ENCODE data around the gene ZNF33B. TPM values are rescaled to one million over a fixed set of nuclear protein-coding genes. Genes with fewer than 3 reads are reported as not detected.

ZNF33B gene
- total and polyA plus RNA-seq, 7 donors = 12.1 to 21.9 (median 14.8) TPM

DNA sequence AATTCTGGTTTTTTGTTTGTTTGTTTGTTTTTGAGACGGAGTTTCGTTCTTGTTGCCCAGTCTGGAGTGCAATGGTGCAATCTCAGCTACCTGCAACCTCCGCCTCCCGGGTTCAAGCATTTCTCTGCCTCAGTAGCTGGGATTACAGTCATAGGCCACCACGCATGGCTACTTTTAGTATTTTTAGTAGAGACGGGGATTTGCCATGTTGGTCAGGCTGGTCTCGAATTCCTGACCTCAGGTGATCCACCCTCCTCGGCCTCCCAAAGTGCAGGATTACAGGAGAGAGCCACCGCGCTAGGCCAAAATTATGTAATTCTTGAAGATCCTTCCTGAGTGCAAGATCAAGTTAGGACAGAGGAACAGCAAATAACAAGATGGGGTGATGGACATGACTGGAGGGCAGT is 719 bp downstream of the ZNF33B start:
- TF ChIP-seq POLR2AphosphoS5 (IDR thresholded peaks at IDR 0.05) (no peak), CTCF (IDR thresholded peaks at IDR 0.05) (no peak), EP300 (IDR thresholded peaks at IDR 0.05) (no peak), POLR2A (IDR thresholded peaks at IDR 0.05) (no peak)
- H3K36me3 ChIP-seq = peaks cover 0 to 2% (median 0%) of the 10 kb centered on the region in 4 donors
- H3K27me3 ChIP-seq = no peaks in the 10 kb centered on the region
- no peak for DNase-seq
- H3K9me3 ChIP-seq = no peaks in the 10 kb centered on the region
- intact Hi-C loops (cut with DNase I) = loop anchor here (2.0 kb wide), 1 partner anchor 85 kb away; no protein-coding TSS in a partner anchor
- peak overlapping the region; percentile 62 to 82 (median 76) for H3K4me3 ChIP-seq
- H3K4me1 ChIP-seq = peaks cover 0 to 10% (median 3%) of the 10 kb centered on the region in 4 donors
- 6 to 28% methylated on average over 10 of the region's 10 CpGs for WGBS, 2 donors
- peak overlapping the region; percentile 89 to 92 (median 90) for H3K27ac ChIP-seq

DNA sequence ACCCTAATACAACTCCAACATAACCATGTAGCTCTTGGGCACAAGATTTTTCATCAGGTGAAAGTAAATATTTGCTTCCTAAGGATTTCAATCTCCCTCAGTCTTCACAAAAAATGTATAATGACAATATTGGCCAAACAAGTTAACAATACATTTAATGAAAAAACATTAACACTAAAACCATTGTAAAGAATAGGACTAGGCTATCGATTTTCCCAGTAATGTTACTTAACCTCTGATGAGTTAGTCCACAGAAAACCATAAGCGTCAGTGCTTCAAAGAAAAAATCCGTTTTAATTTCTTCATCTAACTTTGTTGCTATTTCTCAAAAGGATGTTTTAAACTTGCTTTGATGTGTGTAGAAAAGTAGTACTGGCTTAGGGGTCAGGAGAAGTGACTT is 1.2 kb downstream of the ZNF33B start:
- intact Hi-C loops (cut with DNase I) = no loop called here
- no peaks in the 10 kb centered on the region for H3K27me3 ChIP-seq
- peak overlapping the region; percentile 89 to 92 (median 90) for H3K27ac ChIP-seq
- peaks cover 0 to 10% (median 3%) of the 10 kb centered on the region in 4 donors for H3K4me1 ChIP-seq
- DNase-seq = no peak
- H3K4me3 ChIP-seq = peak overlapping the region in 1 of 4 donors; percentile 82
- no peaks in the 10 kb centered on the region for H3K9me3 ChIP-seq
- WGBS, 2 donors = 23 to 63% methylated on average over 3 of the region's 3 CpGs
- H3K36me3 ChIP-seq = peaks cover 0 to 3% (median 2%) of the 10 kb centered on the region in 4 donors
- TF ChIP-seq CTCF (IDR thresholded peaks at IDR 0.05) = no peak
- TF ChIP-seq POLR2A (IDR thresholded peaks at IDR 0.05) = no peak
- no peak for TF ChIP-seq POLR2AphosphoS5 (IDR thresholded peaks at IDR 0.05)
- TF ChIP-seq EP300 (IDR thresholded peaks at IDR 0.05) = no peak

DNA sequence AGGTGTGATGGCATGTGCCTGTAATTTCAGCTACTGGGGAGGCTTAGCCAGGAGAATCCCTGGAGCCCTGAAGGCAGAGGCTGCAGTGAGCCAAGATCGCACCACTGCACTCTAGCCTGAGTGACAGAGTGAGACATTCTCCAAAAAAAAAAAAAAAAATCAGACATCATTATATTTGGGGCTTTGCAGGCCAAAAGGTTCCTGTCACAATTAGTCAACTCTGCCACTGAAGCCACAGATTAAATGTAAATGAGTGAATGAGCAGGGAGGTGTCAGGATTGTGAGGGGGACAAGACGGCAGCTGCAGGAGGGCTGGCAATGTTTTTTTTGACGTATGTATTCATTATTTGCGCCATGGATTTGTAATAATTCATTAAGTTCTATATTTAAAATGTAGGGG is 3.3 kb downstream of the ZNF33B start:
- TF ChIP-seq EP300 (IDR thresholded peaks at IDR 0.05) (no peak), POLR2AphosphoS5 (IDR thresholded peaks at IDR 0.05) (no peak), CTCF (IDR thresholded peaks at IDR 0.05) (no peak), POLR2A (IDR thresholded peaks at IDR 0.05) (no peak)
- intact Hi-C loops (cut with DNase I) = no loop called here
- 94 to 98% methylated on average over 4 of the region's 4 CpGs for WGBS, 2 donors

GRCh38 chr10:42632564-42632963 is 5.8 kb downstream of the ZNF33B start:
- no peak overlapping the region for H3K4me3 ChIP-seq
- no peaks in the 10 kb centered on the region for H3K9me3 ChIP-seq
- intact Hi-C loops (cut with DNase I) = no loop called here
- H3K27ac ChIP-seq = no peak overlapping the region
- TF ChIP-seq POLR2A (IDR thresholded peaks at IDR 0.05) = no peak
- TF ChIP-seq POLR2AphosphoS5 (IDR thresholded peaks at IDR 0.05) = no peak
- no peak for TF ChIP-seq EP300 (IDR thresholded peaks at IDR 0.05)
- TF ChIP-seq CTCF (IDR thresholded peaks at IDR 0.05) = no peak
- peaks cover 0 to 45% (median 9%) of the 10 kb centered on the region in 4 donors for H3K36me3 ChIP-seq
- H3K4me1 ChIP-seq = peaks cover 0 to 8% (median 2%) of the 10 kb centered on the region in 4 donors
- DNase-seq = no peak
- no peaks in the 10 kb centered on the region for H3K27me3 ChIP-seq
- WGBS, 2 donors = 76 to 90% methylated on average over 3 of the region's 3 CpGs

More for the DNA sequence above, 3.3 kb downstream of the ZNF33B start:
- DNase-seq = no peak
- no peaks in the 10 kb centered on the region for H3K9me3 ChIP-seq
- no peak overlapping the region for H3K4me3 ChIP-seq
- H3K27ac ChIP-seq = no peak overlapping the region
- H3K4me1 ChIP-seq = peaks cover 0 to 10% (median 3%) of the 10 kb centered on the region in 4 donors
- H3K36me3 ChIP-seq = peaks cover 0 to 22% (median 6%) of the 10 kb centered on the region in 4 donors
- no peaks in the 10 kb centered on the region for H3K27me3 ChIP-seq
